Islet of Langerhans (tissue), 1 donor: Measurements from ENCODE around the gene SLC6A19.
"Not testable (repeated sequence)": the region's sequence is repeated elsewhere in the genome, so short reads cannot be mapped to it uniquely, and the experiment has no call there.

Experiments used
- FAIRE-seq: peaks from one replicate; lab custom pipeline; 2011; peaks lifted over from hg19 to GRCh38; lab: Jason Lieb, UNC

SLC6A19 gene

DNA sequence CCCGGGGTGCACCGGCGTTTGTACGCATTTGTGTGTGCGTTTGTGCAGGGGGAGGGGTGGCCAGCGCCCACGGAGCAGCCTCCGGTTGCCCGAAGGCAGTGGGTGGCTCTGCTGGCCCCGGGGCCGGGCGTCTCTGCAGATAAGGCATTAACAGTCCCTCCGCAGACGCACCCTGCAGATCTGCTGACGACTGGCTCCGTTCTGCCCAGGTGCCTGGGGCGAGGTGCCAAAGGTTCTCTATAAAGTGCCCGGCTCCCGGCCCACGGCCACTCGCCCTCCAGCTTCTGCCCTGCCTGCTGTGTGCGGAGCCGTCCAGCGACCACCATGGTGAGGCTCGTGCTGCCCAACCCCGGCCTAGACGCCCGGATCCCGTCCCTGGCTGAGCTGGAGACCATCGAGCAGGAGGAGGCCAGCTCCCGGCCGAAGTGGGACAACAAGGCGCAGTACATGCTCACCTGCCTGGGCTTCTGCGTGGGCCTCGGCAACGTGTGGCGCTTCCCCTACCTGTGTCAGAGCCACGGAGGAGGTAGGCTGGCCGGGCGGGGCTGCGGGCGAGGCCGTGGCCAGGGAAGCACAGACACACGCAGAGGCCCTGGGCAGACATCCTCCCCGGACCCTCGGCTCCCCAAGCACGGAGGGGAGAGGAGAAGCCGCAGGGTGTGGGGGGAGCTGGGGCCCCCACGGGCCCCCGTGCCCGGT lies at the start of gene SLC6A19:
Gene SLC6A19 (plus strand): TSS at position 269 of the 699 bp plus-strand sequence. CDS start 56 bp downstream, at position 325.
- no peak for FAIRE-seq

DNA sequence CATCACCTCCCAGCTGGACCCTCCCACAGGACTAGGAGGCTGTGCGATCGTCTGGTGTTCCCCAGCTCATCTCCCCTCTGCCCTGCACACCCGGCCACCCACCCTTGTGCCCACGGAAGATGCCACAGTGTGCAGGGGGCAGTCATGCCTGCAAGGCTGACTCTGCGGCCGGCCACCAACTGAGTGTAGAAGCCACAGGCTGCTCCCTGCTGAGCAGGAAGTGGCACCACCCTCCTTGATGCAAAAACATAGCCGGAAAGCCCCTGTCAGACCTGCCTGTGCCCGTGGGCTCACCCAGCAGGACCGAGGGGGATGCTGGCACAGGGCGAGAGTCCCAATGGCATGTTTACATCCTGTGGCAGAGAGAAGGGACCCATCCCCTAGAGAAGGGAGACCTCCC lies 49.2 kb upstream of the SLC6A19 start:
- no peak for FAIRE-seq

DNA sequence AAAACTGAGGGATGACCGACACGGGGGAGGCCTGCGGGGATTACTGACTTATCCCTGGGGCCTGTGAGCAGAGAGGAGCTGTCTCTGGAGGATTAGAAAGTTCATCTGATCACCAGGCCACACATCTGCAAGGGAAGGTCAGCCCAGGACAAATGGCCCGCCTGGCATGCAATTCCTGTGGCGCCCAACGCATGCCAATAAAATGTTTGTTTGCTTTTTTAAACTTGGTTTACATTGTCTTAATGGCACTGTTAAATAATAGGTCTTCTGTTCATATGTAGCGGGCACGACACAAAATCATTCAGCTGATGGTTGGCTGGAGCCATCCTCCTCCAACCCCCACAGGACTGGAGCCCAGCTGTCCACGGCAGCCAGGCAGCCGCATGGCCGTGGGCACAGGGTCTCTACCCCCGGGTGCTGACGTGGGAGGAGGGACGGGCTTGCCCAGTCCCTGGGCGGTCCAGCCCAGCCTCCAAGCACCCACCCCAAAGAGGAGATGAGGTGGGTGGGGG lies 48.6 kb upstream of the SLC6A19 start:
- no peak for FAIRE-seq

DNA sequence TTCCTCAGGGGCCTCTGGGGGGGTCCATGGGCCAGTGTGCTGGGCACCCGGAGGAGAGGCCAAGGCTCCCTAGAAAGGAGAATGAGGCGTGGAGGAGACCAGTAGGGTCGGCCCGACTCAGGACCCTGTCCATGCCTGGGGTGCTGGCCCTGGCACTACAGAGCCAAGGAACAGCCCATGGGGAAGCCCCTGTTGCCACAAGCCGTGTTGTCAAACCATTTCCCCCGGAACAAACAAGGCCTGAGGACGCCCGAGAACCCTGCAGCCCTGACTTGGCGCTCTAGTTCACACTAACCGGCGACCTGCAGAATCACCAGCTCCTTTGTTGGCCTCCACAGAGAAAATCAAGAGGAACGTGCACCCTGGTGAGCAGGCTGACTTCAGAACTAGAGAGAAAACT lies 48.0 kb upstream of the SLC6A19 start:
- FAIRE-seq: no peak

DNA sequence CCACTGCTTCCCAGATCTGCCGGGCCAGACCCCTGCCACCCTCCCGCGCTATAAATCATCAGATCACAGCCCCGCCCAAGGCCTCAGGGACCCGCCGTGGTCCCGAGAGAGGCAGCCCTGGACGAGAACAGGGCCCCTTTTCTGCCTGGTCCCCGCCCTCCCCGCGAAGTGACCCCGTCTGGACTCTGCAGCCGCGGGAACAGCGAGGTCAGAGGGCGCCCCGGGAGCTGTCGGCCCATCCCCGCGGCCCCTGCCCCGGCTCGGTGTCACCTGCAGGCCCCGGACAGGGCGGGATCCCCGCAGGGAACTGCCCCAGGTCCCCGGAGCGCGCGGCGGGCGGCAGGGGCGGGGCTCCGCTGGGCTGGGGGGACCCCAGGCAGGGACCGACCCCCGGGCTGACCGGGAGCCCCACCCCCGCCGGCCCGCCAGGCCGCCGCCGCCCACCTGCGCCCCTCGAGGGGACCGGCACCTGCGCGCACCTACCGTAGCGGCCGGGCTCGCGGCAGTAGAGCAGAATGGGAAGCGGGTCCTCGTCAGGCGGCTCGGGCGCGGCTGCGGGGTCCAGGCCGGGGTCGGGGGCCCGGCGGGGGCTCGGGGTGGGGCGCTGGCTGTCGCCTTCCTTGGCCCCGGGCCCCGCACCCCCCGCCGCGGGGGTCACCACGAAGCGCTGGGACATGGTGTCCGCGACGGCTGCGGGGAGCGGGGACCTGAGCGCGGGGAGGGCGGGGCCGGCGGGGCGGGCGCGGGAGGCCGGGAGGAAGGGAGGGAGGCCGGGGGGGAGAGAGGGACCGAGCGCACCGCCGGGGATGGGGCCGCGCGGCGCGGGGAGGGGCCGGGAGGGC lies 46.0 kb upstream of the SLC6A19 start:
- no peak for FAIRE-seq

DNA sequence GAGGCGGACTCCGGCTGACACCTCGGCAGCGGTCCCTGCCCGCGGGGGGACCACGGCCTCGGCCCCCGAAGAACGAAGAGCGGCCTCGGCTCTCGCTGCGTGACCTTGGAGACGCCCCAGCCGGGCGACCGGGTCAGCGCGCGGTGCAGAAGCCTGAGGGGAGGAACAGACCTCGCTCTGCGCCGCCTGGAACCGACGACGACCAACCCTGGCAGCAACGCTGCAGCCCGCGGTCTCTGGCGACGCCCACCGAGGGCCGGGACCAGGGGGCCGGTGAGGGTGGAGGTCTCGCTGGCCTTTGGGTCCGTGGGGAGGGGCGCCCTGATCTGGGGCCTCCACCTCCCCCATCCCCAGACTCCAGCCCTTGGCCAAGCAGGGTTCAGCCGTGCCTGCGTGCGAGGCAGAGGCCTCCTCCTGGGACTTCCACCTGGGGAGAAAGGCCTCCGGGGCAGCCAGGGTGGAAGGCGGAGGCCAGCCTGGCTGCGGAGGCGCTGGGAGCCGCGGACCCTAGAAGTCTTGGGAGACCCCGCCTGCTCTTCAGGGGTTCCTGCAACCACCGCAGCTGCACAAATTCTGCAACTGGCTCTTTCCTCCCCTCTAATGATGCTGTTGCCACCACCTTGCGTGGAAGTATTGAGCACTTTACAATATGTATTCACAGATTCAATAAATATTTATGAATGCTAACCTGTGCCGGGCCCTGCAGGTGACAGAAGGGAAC lies 45.2 kb upstream of the SLC6A19 start:
- no peak for FAIRE-seq

DNA sequence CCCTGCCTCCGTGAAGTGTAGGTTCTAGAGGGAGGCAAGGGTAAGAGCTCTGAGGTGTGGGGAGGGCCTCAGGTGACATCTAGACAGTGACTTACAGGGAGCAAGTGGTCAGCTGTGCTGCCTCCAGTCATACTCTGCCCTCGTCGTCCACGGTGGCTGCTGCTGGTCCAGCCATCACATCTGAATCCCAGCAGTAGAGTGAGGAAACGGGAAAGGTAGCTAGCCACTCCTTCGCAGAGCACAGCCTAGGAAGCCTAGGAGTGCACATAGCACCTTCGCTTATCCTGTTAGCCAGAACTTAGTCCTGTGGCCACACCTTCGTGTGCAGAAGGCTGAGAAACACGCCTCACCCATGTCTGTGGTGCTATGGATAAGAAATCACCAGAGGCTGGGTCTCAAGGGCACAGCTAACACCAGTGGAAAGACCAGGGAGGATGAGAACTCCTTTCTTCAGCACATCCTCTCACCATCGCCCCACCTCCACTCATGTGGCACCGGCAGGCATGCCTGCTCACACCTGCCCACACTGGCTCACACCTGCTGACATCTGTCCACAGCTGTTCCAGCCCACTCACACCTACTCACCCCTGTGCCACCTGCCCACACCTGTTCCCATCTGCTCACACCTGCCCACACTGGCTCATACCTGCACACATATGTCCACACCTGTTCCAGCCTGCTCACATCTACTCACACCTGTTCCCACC lies 44.5 kb upstream of the SLC6A19 start:
- FAIRE-seq: no peak

DNA sequence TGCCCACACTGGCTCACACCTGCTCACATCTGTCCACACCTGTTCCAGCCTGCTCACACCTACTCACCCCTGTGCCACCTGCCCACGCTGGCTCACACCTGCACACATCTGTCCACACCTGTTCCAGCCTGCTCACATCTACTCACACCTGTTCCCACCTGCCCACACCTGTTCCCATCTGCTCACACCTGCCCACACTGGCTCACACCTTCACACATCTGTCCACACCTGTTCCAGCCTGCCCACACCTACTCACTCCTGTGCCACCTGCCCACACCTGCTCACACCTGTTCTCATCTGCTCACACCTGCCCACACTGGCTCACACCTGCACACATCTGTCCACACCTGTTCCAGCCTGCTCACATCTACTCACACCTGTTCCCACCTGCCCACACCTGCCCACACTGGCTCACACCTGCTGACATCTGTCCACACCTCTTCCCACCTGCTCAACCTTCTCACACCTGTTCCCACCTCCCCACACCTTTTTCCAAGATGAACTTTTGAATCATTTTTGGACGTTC lies 43.9 kb upstream of the SLC6A19 start:
- FAIRE-seq: not testable (repeated sequence)

DNA sequence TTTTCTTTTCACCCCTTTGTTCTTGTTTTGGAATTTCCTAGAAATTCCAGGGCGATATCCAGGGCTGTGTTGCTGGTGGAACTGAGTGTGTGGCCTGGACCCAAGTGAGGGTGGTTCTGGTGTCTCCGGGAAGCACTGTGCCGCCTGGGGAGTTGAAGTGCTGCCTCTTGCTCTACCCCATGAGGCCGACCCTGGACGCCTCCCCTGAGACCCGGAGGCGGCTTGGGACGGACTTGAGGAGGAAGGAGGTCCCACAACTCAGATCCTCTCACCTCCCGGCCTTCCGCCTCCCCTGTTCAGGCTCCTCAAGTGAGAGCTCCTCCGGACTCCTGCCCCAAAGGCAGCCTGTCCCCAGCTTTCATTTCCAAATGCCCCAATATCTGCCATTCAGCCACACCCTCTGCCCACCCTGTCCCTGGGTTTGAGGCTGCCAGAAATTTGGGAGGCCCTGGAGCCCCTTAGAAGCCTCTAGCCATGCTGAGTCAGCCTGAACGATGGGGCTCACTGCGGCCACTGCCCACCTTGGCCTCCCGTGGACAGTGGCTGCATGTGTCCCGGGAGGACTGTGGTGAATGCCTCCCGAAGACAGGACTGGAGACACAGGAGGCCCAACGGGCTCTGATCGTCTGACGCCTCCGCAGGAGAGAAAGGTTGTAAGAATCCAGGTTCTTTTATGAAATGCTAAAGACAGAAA lies 42.6 kb upstream of the SLC6A19 start:
- FAIRE-seq: no peak

DNA sequence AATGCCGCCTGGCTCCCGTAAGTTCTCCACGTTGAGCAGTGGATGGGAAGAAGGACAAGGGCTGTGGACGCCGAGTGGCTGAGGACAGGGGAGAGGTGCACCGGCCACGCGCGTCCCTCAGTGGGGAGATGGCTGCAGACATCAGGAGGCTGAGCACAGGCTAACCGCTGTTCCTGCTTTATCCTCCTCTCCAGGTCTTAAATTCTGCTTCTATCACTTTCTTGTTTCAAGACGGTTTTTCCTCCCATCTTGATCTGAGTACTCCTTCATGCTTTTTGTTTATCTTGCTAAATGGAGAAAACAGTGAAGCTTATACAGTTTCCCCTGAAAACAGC lies 42.1 kb upstream of the SLC6A19 start:
- FAIRE-seq: no peak

DNA sequence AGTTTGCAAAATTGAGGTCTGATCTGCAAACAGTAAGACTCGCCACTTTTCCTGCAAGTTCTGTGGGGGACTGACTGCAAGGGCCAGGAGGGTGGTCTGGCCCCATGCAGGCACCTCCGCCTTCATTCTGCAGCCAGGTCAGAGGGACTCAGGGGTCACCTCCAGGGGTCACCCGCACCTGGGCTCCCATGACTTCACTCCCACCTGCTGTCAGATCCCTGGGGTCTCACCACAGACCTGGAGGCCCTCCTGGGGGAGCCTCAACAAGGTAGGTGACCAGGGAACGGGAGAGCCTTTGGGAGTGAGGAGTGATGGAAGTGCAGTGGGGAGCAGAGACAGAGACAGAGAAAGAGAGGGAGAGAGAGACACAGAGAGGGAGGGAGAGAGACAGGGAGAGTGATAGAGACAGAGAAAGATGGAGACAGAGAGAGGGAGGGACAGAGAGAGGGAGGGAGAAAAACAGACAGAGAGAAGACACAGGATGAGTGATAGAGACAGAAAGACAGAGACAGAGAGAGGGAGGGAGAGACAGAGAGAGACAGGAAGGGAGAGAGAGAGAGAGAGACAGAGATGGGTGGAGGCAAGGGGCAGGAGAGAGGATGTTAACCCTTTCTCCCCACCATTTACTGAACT lies 41.5 kb upstream of the SLC6A19 start:
- FAIRE-seq: no peak

DNA sequence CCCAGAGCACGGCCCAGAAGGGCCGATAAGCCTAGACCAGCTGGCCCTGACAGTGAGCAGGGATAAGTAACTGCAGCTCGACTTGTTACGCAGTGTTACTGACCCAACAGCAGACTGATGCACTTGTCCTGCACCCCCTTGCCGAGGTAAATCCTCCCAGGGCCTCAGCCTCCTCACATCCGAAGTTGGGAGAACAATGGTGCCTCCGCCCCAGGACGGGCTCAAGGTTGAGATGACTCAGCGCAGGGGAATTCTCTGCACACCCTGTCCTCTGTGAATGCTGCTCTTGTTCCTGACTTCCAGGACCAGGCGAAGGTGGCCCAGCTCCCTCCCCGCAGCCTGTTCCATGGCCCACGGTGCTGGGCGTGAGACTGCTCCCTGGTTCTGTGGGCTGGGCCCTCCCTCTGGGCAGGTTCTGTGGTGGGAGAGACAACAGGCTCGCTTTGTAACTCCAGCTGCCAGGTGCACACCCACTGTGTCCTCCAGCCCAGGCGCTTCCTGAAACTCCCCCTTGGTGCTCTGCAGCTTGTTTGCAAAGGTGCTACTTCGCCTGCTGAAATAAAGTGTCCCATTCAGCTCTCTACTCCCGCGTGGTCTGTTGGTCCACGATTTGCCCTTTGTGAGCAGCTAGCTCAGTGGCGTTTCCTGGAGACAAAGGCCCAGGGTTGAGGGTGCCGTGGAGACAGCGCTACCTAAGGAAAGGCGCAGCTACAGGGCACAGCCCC lies 40.1 kb upstream of the SLC6A19 start:
- no peak for FAIRE-seq

DNA sequence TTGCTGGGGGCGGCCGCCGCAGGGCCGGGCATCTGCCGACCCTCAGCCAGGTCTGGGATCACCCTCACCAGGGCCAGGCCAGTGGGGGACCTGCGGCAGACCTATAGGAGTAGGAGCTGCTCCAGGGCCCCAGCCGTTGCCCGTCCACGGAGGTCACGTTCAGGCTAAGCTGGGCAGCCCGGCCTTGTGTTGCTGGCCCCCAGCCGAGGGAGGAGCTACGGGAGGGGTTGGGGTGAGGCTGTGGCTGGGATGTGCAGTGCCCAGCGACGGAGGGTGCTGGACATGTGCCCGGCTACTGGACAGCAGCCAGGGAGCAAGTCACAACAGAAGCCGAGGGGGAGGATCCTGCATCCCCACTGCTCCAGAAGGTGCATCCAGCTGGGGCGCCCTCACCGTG lies 39.6 kb upstream of the SLC6A19 start:
- no peak for FAIRE-seq

DNA sequence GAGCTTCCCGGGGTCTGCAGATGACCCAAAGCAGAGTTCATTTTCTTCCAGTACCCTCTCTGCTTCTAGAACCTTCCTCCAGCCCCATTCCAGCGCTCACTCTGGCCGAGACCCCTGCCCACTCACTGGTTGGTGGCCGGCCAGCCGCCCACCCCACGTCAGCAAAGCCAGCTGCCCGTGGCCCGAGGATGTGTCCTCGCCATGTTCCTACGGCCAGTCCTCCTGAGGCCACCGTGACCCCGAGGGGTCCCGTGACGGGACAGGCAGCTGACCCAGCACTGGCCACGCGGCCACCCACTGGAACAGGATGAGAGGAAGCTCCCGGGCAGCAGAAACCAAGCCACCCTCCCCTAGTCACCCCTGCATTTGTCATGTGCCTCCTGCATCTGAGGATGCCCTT lies 39.1 kb upstream of the SLC6A19 start:
- no peak for FAIRE-seq

DNA sequence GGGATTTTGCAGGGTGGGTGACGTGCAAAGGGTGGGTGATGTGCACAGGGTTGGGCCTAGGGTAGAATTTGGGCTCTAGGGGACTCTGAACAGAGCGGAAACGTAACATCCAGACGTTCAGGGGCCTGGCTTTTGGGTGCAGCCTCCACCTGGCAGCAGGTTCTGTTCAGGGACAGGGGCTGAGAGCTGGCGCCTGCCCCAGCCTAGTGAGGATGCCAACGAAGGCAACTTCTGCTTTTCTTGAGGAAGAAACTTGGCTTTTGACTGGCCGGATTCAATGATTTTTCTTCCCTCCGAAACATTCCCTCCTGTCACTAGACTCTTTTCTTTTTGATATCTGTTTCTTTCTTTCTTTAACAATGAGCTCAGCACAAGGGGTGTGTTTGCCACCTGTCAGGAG lies 38.6 kb upstream of the SLC6A19 start:
- FAIRE-seq: no peak

DNA sequence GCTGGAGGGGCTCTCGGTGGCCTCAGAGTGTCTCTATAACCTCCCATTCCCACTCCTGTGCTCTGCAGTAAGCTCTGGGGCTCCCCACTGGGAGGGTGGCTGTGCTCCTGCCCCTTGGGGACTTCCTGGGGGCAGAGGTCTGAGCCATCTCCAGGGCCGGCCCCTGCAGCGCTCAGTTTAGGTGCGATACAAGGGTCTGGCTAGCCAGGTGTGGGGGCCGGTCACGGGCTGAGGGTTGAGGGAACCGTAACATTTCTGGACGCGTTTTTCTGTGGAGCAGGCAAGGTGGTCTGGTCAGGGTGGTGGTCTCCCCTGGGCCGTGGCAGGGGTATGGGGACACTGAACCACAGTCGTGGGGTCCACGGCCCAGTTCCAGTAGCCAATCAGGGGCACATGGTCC lies 38.0 kb upstream of the SLC6A19 start:
- no peak for FAIRE-seq

DNA sequence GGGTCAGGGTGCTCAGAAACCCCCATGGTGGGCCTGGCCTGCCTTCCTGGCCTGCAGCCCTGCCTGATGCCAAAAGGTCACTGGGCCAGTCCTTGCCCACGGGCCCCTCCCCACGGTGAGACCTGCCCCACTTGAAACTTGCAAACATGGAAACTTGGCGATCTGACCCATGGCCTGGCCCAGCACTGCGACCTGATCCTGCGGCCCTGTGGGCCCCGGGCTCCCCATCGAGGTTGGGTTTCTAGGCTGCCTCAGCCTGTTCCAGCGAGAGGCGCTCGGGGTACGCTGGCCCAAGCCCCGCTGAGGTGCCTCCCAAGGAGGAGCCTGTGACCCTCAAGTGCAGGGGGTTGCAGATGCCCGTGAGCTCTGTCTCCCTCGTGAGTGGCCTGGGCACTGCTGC lies 37.5 kb upstream of the SLC6A19 start:
- no peak for FAIRE-seq

DNA sequence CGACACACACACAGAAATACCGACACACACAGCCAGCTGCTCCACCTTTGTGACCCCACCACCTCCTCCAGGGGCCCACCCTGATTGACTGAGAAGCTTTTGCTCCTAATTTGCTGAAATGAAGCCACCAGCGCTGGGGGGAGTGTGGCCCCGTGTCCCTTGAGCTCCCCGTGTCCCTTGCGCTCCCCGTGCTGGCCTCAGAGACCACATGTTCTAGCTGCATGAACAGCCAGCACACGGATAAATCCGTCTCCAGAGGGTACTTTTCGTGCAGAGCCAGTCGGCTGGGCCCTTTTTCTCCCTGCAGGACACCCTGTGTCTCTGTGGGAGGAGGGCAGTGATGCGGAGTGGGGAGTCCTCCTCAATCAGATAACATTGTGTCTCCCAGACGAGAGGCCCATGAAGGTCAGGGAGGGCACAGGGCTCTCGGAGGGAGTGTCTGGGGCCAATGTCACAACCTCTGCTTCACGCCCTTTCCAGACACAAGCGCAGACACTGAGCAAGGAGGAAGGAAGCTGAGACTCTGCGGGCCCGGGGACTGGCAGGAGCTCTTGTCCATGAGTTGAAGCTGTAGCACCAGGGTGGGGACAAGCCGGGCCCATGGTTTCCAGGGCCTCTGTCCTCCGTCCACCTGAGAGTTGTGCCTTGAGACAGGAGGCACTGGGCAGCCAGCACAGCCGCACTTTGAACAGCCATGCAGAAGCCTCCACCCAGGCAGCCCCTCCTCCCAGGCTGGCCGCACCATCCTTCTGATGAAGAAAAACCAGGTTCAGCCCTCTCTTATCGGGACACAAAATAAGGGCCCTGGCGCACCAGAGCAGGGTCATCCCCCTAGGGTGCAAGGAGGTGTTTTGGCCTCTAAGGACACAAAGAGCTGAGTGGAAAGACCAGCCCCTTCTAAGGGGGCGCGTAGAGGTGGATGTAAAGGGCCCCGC lies 36.4 kb upstream of the SLC6A19 start:
- FAIRE-seq: no peak

DNA sequence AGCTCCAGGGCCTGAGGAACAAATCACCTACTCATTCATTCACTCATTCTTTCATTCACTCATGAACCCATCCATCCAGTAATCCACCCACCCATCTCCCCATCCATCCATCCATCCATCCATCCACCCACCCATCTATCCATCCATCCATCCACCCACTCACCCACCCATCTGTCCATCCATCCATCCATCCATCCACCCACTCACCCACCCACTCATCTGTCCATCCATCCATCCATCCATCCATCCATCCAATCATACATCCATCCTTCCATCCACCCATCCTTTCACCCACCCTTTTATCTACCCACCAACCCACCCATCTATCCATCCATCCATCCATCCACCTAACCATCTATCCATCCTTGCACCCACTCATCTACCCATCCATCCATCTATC lies 35.5 kb upstream of the SLC6A19 start:
- no peak for FAIRE-seq
